Measurements from ENCODE around the gene KCNJ4. TPM values are rescaled to one million over a fixed set of nuclear protein-coding genes. Genes with fewer than 3 reads are reported as not detected.

The KCNJ4 gene
- total RNA-seq, 2 donors from 2014 or later = not detected

- no peak overlapping the region for H3K27ac ChIP-seq
- no peak overlapping the region for H3K4me3 ChIP-seq
- ATAC-seq (ENCODE audit: insufficient number of reproducible peaks, low FRiP score, low read depth) (no peak), DNase-seq (ENCODE audit: low spot score) (no peak)
- no peak for TF ChIP-seq CTCF (IDR thresholded peaks at IDR 0.05)
- H3K36me3 ChIP-seq = no peaks in the 10 kb centered on the region
- no peaks in the 10 kb centered on the region for H3K9me3 ChIP-seq
- no peaks in the 10 kb centered on the region for H3K27me3 ChIP-seq (replicated peaks; ENCODE audit: insufficient read depth)
- H3K4me1 ChIP-seq (ENCODE audit: control insufficient read depth in 1 of 2, low read depth in 2 of 2) = no peaks in the 10 kb centered on the region
Measured at GRCh38 chr22:38420734-38421133, 34.3 kb downstream of the KCNJ4 start.

- H3K4me3 ChIP-seq = no peak overlapping the region
- H3K36me3 ChIP-seq = no peaks in the 10 kb centered on the region
- DNase-seq (ENCODE audit: low spot score) (no peak), ATAC-seq (ENCODE audit: insufficient number of reproducible peaks, low FRiP score, low read depth) (no peak)
- no peak for TF ChIP-seq CTCF (IDR thresholded peaks at IDR 0.05)
- H3K4me1 ChIP-seq (ENCODE audit: control insufficient read depth in 1 of 2, low read depth in 2 of 2) = no peaks in the 10 kb centered on the region
- no peaks in the 10 kb centered on the region for H3K27me3 ChIP-seq (replicated peaks; ENCODE audit: insufficient read depth)
- no peaks in the 10 kb centered on the region for H3K9me3 ChIP-seq
- H3K27ac ChIP-seq = no peak overlapping the region
Measured at GRCh38 chr22:38419858-38420160, 35.2 kb downstream of the KCNJ4 start.

GRCh38 chr22:38419121-38419857, 35.7 kb downstream of the KCNJ4 start:
- no peaks in the 10 kb centered on the region for H3K27me3 ChIP-seq (replicated peaks; ENCODE audit: insufficient read depth)
- no peak for ATAC-seq (ENCODE audit: insufficient number of reproducible peaks, low FRiP score, low read depth)
- no peak for DNase-seq (ENCODE audit: low spot score)
- no peaks in the 10 kb centered on the region for H3K36me3 ChIP-seq
- no peak overlapping the region for H3K4me3 ChIP-seq
- no peaks in the 10 kb centered on the region for H3K9me3 ChIP-seq
- H3K4me1 ChIP-seq (ENCODE audit: control insufficient read depth in 1 of 2, low read depth in 2 of 2) = no peaks in the 10 kb centered on the region
- no peak overlapping the region for H3K27ac ChIP-seq
- no peak for TF ChIP-seq CTCF (IDR thresholded peaks at IDR 0.05)

- Histone ChIP-seq H3K4me3 (no peak overlapping the region), H3K27ac (no peak overlapping the region), H3K36me3 (no peaks in the 10 kb centered on the region), H3K27me3 (replicated peaks; ENCODE audit: insufficient read depth) (no peaks in the 10 kb centered on the region), H3K4me1 (ENCODE audit: control insufficient read depth in 1 of 2, low read depth in 2 of 2) (no peaks in the 10 kb centered on the region), H3K9me3 (no peaks in the 10 kb centered on the region)
- ATAC-seq (ENCODE audit: insufficient number of reproducible peaks, low FRiP score, low read depth) (no peak), DNase-seq (ENCODE audit: low spot score) (no peak)
- TF ChIP-seq CTCF (IDR thresholded peaks at IDR 0.05) = no peak
Measured at GRCh38 chr22:38418589-38418988, 36.4 kb downstream of the KCNJ4 start.

- H3K27ac ChIP-seq = no peak overlapping the region
Measured at GRCh38 chr22:38417252-38418060, 37.5 kb downstream of the KCNJ4 start.

More at GRCh38 chr22:38417252-38418060, 37.5 kb downstream of the KCNJ4 start:
- no peak for TF ChIP-seq CTCF (IDR thresholded peaks at IDR 0.05)
- no peak for ATAC-seq (ENCODE audit: insufficient number of reproducible peaks, low FRiP score, low read depth)
- Histone ChIP-seq H3K9me3 (no peaks in the 10 kb centered on the region), H3K36me3 (no peaks in the 10 kb centered on the region), H3K4me1 (ENCODE audit: control insufficient read depth in 1 of 2, low read depth in 2 of 2) (peaks cover 6 to 7% of the 10 kb centered on the region in 2 donors), H3K27me3 (replicated peaks; ENCODE audit: insufficient read depth) (no peaks in the 10 kb centered on the region), H3K4me3 (no peak overlapping the region)
- DNase-seq (ENCODE audit: low spot score) = no peak

Data from thoracic aorta (tissue), 2 donors.